ENCODE measurements around the gene TMEM233. TPM values are rescaled to one million over a fixed set of nuclear protein-coding genes. Genes with fewer than 3 reads are reported as not detected.
"Not testable (repeated sequence)": the region's sequence is repeated elsewhere in the genome, so short reads cannot be mapped to it uniquely, and the experiment has no call there.

The TMEM233 gene
- total and polyA plus RNA-seq, 9 of the 15 experiments (the other 6 are each of a cell fraction or from before 2014, with no cell fraction given): 0.04 to 0.17 (median 0.07) TPM; not detected in 2

GRCh38 chr12:119658166-119658565 is 64.6 kb downstream of the TMEM233 start:
- intact Hi-C loops (cut with micrococcal nuclease): loop anchor here (1.0 to 2.0 kb wide), 2 partner anchors 123 to 279 kb away; no protein-coding TSS in a partner anchor
- H3K4me3 ChIP-seq; H3K9me3 ChIP-seq (replicated peaks; ENCODE audit: control insufficient read depth, insufficient read depth, low read depth, low read length); H3K27me3 ChIP-seq (ENCODE audit: control insufficient read depth in 2 of 2, insufficient read depth in 2 of 2, low read length in 2 of 2); FAIRE-seq; DNase-seq (ENCODE audit: extremely low read depth in 1 of 4, low spot score in 3 of 4); H4K20me1 ChIP-seq (replicated peaks; ENCODE audit: control insufficient read depth, insufficient read depth, low read length); H3K36me3 ChIP-seq (ENCODE audit: control insufficient read depth, insufficient read depth, low read length); H3K79me2 ChIP-seq (ENCODE audit: control insufficient read depth, insufficient read depth, low read length); H3K4me2 ChIP-seq (ENCODE audit: insufficient read depth, low read length); in situ Hi-C loops (cut with MboI); H3K27ac ChIP-seq (ENCODE audit: extremely low read depth, low read depth, low read length); H3K9me1 ChIP-seq (ENCODE audit: control insufficient read depth, insufficient read depth, low read length); H3K9ac ChIP-seq (ENCODE audit: insufficient read depth in 1 of 2, low read depth in 2 of 2, low read length in 2 of 2); BruUV-seq (replicated peaks); H2AFZ ChIP-seq (ENCODE audit: low read depth, low read length); ATAC-seq; TF ChIP-seq REST (CRISPR knock-in tag; IDR thresholded peaks at IDR 0.05; ENCODE audit: low read depth): not testable (repeated sequence)
- 61% methylated on average over 6 of the region's 6 CpGs for WGBS (ENCODE audit: insufficient coverage, low coverage, missing lambda C conversion rate)
- TF ChIP-seq DEAF1 (CRISPR knock-in tag; IDR thresholded peaks at IDR 0.05) (0 out of 2 replicates have a peak, but pooled peaks have one; percentile 25), REST (IDR thresholded peaks at IDR 0.05; ENCODE audit: borderline replicate concordance) (peak; percentile 42; the same call in 1 of the 2 replicates), CTCF (IDR thresholded peaks at IDR 0.05 in 2 of 3, conservative IDR thresholded peaks at IDR 0.05 in 1 of 3; ENCODE audit: insufficient read depth in 2 of 3, low read depth in 1 of 3, low read length in 3 of 3) (peak; percentile 22 to 63 (median 27); a peak in 2 of 6 replicates), RAD21 (CRISPR knock-in tag; conservative IDR thresholded peaks at IDR 0.05 in 1 of 2, IDR thresholded peaks at IDR 0.05 in 1 of 2) (peak; percentile 59 to 60)
- H3K4me1 ChIP-seq (replicated peaks in 1 of 2; ENCODE audit: control insufficient read depth in 2 of 2, insufficient read depth in 2 of 2, low read length in 2 of 2): peaks cover 2 to 20% of the 10 kb centered on the region in 2 experiments; a peak in 4 of 5 replicates
- CTCF ChIA-PET (ENCODE audit: low intra/inter-chr PET ratio): interaction anchor here (0.7 to 1.7 kb wide), 2 partner anchors 122 to 280 kb away, joined by 6 to 12 read pairs; no protein-coding TSS in a partner anchor
- POLR2A ChIA-PET: interaction anchor here (0.6 to 1.0 kb wide), 2 partner anchors 15 to 124 kb away, joined by 3 read pairs; no protein-coding TSS in a partner anchor

All from K562 (cell line).